Hematopoietic multipotent progenitor cell (in vitro differentiated cells): ENCODE data around the gene KANSL2. TPM values are rescaled to one million over a fixed set of nuclear protein-coding genes. Genes with fewer than 3 reads are reported as not detected.

ENCODE experiments used
- DNase-seq, 3 donors: peaks; one replicate each; pipeline ENCODE4 v3.0.0-alpha.2; 2011 to 2015; ENCODE audit warnings: low read depth in 2 of 3, low spot score in 2 of 3
- small RNA-seq: library from RNA; depleted of rRNA; stranded (forward); fragments of <200 nt; gene quantifications from one replicate; pipeline ENCODE3, GENCODE V24; 2012
- total RNA-seq: library from RNA; depleted of rRNA; stranded (reverse); fragments of >200 nt; gene quantifications from one replicate; pipeline ENCODE4 v1.2.3, GENCODE V29; 2012

KANSL2 gene
- total RNA-seq, 1 donor = 96.9 TPM

- DNase-seq = no peak
Observed at GRCh38 chr12:48615681-48616080, 66.4 kb downstream of the KANSL2 start.

DNA sequence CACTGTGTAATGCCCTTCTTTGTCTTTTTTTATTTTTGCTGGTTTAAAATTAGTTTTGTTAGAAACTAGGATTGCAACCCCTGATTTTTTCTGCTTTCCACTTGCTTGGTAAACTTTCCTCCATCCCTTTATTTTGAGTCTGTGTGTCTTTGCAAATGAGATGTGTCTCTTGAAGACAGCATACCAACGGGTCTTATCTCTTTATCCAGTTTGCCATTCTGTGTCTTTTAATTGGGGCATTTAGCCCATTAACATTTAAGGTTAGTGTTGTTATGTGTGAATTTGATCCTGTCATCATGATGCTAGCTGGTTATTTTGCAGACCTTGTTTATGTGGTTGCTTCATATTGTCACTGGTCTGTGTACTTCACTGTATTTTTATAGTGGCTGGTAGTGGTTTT lies 68.7 kb downstream of the KANSL2 start:
- DNase-seq = no peak

Small RNA genes within 50 kb of the gene (small RNA-seq; reads per million reads assigned to genes)
- gene MIR1291 (not detected), gene SNORA2A (6,173 reads per million, percentile 100 among the genes with 10 or more reads in this experiment), gene SNORA2B (110 reads per million, percentile 97 among the genes with 10 or more reads in this experiment), gene SNORA2C (15.1 reads per million, percentile 94 among the genes with 10 or more reads in this experiment)

Other genes with a start within 250 kb of the KANSL2 start
- gene ANP32D, start 209.7 kb downstream of the KANSL2 start, total RNA-seq = not detected
- 0.27 TPM for gene C12orf54, start 199.7 kb downstream of the KANSL2 start, total RNA-seq
- gene OR8S1, start 156.6 kb downstream of the KANSL2 start, total RNA-seq = not detected
- not detected for gene LALBA, start 112.2 kb downstream of the KANSL2 start, total RNA-seq
- gene CCNT1, start 34.5 kb upstream of the KANSL2 start, total RNA-seq = 36.9 TPM
- 44.7 TPM for gene ADCY6, start 106.9 kb upstream of the KANSL2 start, total RNA-seq
- gene CACNB3, start 136.3 kb upstream of the KANSL2 start, total RNA-seq = 9.2 TPM
- 58.7 TPM for gene DDX23, start 169.9 kb upstream of the KANSL2 start, total RNA-seq
- 1.9 TPM for gene RND1, start 183.6 kb upstream of the KANSL2 start, total RNA-seq
- 8.6 TPM for gene FKBP11, start 243.3 kb upstream of the KANSL2 start, total RNA-seq